GM19395 (cell line): ENCODE results near the gene SP2.

Source experiments
- ATAC-seq: cut with Tn5 transposase; IDR thresholded peaks from one replicate; pipeline ENCODE4 v1.9.1; 2021; ENCODE audit warnings: mild to moderate bottlenecking, moderate library complexity; ENCODE audit not compliant: unreplicated experiment

Gene SP2

DNA sequence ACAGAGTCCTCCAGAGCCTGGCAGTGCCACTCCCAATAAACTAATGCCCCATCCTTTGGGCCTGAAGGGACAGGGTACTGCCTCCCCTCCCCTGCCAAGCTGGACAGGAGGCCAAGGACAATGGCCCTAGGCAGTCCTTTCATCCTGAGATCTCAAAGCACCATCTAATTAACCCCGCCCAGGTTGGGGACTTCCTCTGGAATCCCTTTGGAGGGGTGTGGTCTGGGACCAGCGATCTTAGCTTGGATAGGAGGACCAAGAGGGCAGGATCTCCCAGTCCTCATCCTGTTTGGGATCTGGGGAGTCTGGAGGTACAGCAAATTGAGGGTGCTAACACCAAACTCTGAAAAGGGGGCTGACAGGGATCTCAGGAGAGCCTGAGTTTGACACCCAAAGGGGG, 26.9 kb upstream of the SP2 start:
- ATAC-seq: no peak

DNA sequence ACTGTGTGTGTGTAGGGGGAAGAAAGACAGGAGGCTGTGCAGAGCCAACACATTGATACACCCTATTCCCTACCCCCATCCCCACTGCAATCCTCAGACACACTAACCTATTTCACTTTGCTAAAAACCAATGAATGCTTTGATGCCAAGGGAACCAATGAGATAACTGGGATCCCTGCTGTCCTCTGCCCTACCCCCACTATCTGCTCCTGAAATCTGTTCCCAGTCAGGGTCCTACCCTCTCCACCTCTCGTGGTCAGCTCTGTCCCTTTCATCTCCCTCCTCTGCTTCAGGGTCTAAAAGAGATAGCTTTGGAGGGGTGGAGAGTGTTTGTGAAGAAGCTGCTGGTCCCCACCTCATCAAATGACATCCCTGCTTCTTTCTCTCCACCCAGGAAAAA, 26.0 kb upstream of the SP2 start:
- ATAC-seq: no peak

DNA sequence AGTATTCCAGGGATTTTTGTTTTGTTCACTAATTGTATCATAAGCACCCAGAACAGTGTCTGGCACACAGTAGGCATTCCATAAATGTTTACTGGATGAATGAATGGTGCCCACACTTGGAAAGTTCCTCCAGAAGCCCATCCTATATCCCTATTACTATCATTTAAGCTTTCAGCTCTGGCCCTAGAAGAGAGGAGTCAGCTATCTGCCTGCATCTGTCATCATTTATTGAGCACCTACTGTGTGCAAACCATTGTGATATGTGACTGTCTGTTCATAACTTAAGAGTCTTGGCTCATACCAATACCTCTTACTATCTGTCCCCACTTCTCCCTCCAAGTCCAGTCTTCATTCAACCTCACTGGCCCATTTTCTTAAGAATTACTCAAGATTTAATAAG, 25.0 kb upstream of the SP2 start:
- ATAC-seq: no peak

DNA sequence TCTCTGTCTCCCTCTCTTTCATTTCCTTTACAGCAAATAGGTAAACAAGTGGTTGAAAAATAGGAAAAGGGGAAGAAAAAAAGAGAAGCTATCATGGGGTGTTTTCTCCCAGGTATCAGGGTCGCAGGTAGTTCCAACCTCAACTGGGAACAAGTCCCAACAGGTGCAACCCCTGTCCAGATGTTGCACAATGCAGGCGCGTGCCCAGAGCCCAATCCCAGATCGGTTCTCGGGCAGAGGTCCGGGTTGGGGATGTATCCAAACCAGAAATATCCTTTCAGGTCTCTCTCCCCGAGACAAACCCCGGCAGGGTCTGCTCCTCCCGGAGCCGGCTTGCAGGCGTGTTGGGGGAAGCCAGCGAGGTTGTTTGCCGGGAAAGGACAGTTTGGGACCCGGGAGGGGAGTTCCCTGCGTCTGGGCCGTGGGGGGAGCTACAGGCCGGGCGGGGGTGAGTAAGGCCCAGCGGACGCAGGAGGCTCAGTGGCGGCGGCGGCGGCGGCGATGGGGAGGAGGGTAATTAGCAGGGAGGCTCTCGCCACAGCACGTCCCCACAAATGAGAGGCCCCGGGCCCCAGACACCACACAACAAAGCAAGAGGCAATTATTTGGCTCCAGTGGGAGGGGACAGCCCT, 23.9 kb upstream of the SP2 start:
- no peak for ATAC-seq

DNA sequence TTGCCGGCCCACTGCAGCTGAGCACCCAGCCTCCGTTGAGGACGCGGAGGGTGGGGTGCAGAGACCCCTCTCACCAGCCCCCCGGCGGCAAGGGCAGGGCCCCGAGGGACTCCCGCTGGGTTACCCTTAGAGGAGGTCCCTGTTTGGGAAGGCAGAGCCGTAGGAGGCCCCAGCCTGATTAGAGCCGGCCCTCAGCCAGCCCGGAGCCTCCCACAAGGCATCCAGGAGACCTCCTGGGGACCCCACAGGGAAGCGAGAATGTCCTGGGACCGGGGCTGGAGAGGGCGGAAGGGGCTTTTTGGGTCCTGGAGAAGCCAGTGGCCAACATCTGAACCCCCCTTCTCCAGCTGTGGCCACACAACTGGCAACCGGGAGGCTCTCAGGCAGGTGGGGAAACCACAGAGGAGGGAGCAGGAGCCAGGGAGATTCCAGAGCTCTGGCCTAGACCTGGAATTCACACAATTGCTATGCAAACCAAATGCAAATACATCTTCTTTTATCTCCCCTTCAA, 23.3 kb upstream of the SP2 start:
- ATAC-seq: no peak

GRCh38 chr17:47873200-47874090, 22.6 kb upstream of the SP2 start:
- no peak for ATAC-seq

DNA sequence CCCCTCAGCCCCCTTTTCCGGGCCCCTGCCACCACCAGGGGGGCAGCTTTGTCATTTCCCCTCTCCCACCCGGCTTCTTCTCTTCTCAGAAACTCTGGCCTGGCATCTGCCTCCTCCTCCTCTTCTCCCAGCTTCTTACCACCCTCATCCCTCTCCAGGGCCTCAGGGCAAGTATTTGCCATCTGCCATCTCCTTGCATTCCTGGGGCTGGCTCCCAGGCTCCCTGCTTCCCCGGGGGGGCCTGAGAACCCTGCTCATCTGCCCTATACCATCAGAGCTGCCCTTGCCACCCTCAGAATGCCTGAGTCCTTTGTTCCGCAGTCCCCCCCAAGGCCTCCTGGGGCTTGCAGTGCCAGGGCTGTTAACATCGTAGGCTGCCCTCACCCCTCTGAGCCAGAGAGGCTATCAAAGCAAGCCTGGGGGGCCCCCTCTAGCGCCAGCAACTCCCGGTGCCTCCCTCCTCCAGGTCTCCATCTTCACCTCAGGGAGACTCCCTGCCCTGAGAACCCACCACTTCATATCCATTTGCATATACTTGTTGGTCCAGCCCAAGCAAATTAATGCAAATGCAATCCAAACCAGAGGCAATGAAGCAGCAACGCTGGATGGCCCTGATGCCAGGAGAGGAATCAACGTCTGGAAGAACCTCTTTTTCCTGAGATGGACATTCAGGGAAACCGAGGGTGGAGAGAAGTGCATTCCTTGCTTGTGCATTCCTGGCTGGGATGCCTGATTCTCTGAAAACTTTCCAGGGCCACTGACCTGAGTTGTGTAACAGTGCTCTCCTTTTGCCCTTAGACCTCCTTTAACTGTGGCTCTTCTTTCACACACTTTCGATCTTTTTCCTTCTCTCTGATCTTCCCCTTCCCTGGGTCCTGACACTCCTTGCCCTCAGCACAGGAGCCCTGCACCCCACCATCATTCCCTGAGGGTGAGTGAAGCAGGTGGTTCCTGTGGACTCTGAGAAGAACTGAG, 20.7 kb upstream of the SP2 start:
- ATAC-seq: no peak

DNA sequence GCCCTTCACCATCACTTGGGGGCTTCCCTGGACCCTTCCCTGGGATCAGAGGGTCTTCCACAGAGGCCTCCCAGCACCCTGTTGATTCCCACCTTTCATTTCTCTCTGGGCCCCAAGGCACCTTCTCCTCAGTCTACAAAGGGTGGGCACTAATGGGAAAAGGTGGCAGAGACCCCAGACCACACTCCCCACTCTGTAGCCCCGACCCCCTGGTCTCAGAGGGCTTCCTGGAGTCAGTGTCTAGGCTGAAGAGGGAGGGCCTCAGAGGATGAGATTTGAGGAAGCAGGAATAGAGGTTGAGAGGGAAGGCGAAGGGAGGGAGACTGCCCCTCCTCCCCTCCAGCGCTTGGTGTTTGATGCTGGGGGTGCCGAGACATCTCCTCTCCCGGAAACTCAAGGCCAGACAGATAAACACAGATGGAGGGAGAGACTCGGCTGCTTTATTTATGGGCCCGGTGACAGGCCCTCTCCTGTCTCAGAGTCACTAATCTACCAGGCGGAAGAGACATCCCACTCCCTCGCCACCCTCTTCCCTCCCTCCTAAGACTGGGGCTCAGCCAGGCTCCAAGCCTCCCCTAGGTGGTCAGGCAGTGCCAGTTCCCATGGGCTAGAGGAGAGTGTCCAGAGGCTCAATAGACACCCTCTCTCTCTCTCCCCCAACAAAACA, 18.5 kb upstream of the SP2 start:
- ATAC-seq: no peak

GRCh38 chr17:47878203-47879027, 17.6 kb upstream of the SP2 start:
- ATAC-seq: no peak

DNA sequence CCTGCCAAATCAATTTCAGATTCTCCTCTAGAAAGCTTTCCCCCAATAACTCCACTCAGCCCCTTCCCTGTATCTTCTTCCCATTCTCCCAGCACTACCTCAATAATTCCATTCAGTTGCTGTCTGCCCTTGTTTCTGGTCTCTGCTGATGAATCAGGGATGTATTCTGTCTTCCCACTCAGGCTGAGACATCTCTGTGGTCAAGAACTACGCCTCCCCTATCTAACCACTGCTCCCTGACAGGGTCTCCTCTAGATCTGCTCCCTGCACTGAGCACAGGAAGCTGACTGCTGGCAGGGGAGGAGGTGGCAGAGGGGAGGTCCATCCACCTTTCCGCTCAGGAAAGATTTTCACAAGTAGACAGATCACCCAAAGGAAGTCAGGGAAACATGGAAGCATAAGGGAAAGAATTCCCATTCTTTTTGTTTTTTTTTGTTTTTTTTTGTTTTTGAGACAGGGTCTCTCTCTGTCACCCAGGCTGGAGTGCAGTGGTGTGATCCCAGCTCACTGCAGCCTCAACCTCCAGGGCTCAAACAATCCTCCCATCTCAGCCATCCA, 16.9 kb upstream of the SP2 start:
- ATAC-seq: no peak

- no peak for ATAC-seq
Measured at GRCh38 chr17:47879776-47880454, 16.1 kb upstream of the SP2 start.

GRCh38 chr17:47882247-47882646, 13.8 kb upstream of the SP2 start:
- ATAC-seq: no peak

DNA sequence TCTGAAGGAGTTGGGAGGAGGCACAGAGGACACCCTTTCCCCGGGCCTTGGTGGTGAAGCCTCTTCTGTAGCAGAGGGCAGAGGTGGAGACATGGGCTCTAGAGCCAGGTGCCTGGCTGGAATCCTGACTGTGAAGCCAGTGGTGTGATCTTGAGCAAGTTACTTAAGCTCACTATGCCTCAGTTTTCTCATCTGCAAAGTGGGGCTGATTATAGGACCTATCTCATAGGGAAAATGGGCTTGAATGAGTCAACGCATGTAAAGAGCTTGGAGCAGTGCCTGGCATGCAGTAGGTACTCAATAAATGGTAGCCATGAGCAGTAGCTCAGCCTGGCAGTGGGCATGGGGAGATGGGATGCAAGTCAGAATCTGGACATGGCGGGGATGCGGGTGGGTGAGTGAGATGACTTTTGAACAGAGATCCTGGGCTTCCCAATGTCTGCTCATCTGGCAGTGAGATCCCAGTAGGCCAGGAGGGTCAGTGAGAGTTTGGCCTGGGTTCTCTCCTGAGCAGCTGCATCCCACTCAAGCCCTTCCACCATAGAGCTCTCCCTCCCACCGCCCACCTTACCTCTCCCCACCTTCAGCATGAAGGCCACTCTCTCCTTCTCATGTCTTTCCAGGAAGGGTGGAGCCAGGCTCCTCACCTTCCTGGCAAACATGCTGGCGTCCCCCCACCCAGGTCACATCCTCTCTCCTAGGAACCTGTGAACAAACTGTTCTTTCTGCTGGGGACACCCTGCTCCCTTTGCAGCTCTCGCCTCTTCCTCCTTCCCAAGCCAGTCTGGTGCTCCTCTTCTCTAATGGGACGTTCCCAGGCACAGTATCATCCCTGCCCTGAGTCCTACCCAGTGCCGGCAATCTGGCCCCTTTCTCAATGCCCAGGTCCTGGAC, 13.1 kb upstream of the SP2 start:
- no peak for ATAC-seq

DNA sequence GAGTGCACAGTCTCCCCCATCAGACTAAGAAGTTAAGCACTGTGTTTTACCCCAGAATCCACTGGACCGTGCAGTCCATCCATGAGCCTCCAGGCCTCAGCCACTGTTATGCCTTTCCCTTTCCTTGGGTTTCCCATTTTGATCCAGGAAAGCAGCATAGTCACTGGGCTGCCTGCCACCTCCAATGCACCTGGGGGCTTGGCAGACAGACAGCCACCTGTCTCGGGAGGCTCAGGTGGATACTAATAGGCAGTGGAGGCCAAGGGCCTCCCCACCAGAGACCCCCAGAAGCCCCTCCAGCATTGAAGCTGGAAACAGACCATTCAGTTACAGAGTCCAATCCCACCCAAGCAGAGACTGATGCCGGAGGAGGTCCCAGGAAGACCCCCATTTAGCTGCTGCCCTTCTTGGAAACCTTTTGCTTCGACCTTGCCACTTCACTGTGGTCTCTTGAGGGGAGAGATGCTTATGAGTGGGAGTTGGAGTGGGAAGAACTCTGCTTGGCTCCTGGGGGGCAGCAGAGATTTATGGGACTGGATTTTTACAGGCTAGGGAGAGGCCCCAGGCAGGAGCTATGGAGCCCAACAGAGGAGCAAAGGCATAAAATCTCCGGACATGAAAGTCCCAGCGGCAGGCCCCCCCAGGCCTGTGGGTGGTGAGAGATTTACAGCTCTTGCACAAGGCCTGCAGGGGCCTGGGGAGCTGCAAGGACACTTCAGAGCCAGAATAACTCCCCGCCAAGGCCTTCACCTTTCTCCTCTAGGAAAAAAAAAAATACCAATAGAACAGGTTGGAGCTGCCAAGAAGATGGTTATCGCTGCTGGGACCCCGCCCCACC, 12.2 kb upstream of the SP2 start:
- ATAC-seq: no peak

DNA sequence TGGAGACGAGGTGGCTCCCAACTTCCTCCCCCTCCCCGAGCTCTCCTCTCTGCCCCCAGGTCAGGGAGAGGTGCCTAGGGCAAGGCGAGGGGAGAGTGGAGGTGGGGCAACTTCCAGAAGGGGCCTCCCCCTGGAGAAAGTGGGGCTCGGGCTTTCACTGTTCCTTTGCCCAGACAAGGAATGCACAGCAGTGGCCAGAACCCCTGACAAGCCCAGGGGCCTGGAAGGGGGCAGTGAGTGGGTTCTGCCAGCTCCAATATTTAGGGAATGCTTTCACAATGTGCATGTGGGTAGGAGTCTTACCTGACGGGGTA, 11.7 kb upstream of the SP2 start:
- ATAC-seq: no peak

DNA sequence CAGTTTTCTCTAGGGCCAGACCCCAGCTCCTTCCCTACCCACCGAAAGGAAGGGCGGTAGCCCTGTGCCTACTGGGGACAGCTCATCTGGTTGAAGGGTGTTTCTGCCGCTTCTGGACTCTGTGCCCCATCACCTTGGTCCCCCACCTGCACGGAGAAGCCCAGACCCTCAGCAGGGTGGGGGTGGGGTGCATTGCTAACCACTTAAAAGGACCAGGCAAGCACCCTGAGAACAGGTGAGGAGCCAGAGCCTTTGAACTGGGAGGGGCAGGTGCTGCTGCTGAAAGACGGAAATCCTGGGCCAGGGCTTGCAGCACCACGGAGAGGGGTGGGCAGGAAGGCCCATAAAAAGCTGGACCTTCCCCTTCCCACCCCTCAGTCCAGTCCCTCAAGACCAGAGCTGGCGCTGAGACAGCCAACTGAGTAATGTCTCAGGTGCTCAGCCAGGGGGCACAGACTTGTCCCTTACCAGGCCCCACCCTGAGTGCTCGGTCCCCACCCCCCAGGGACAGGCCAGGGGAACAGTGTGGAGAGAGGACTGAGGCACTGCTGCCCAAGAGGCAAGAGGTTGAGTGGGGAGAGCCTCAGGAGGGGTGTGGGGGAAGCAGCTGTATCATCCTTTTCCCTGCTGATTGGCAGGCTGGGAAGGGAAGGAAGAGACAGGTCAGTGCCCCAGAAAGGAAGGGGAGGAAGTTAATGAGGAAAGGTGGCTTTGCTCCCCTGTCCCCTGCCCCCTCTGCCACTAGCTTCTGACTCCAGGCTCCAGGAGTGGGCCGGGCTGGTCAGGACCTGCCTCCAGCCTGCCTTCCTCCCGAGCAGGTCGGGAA, 10.9 kb upstream of the SP2 start:
- no peak for ATAC-seq
